ENCODE data around the gene ARL6IP1.
A peak's percentile ranks its signal among the peaks of the same experiment; 100 is the strongest.
"Not testable (repeated sequence)": the region's sequence is repeated elsewhere in the genome, so short reads cannot be mapped to it uniquely, and the experiment has no call there.

The ARL6IP1 gene

GRCh38 chr16:18797746-18798145 lies 3.6 kb downstream of the ARL6IP1 start:
- peak in 1 of 14 donors; percentile 88 for DNase-seq

GRCh38 chr16:18796377-18796776 lies 5.0 kb downstream of the ARL6IP1 start:
- DNase-seq, result no peak

- no peak for DNase-seq
Measured at GRCh38 chr16:18792836-18793433, 8.4 kb downstream of the ARL6IP1 start.

GRCh38 chr16:18789850-18790706 lies 11.3 kb downstream of the ARL6IP1 start, which contains the start of gene RPS15A:
Gene RPS15A, minus strand, starts transcription at chr16:18790334. Its CDS starts 1,221 bp downstream, at chr16:18789113.
- peak; percentile 54 to 93 (median 87) for DNase-seq

- DNase-seq, result no peak
Measured at GRCh38 chr16:18789515-18789849, 11.9 kb downstream of the ARL6IP1 start.

GRCh38 chr16:18788828-18789514 lies 12.4 kb downstream of the ARL6IP1 start:
- peak in 1 of 14 donors; percentile 13 for DNase-seq

GRCh38 chr16:18784917-18785623 lies 16.3 kb downstream of the ARL6IP1 start:
- no peak for DNase-seq

GRCh38 chr16:18783430-18784341 lies 17.7 kb downstream of the ARL6IP1 start:
- no peak for DNase-seq

- DNase-seq, result no peak
Measured at GRCh38 chr16:18782697-18783429, 18.5 kb downstream of the ARL6IP1 start.

GRCh38 chr16:18781232-18781631 lies 20.1 kb downstream of the ARL6IP1 start:
- not testable (repeated sequence) for DNase-seq

- not testable (repeated sequence) for DNase-seq
Measured at GRCh38 chr16:18780460-18781026, 20.8 kb downstream of the ARL6IP1 start.

- DNase-seq, result not testable (repeated sequence)
Measured at GRCh38 chr16:18777664-18778063, 23.7 kb downstream of the ARL6IP1 start.

- not testable (repeated sequence) for DNase-seq
Measured at GRCh38 chr16:18776334-18776733, 25.0 kb downstream of the ARL6IP1 start.

- not testable (repeated sequence) for DNase-seq
Measured at GRCh38 chr16:18774651-18775050, 26.7 kb downstream of the ARL6IP1 start.

- DNase-seq, result not testable (repeated sequence)
Measured at GRCh38 chr16:18772171-18772570, 29.2 kb downstream of the ARL6IP1 start.

- not testable (repeated sequence) for DNase-seq
Measured at GRCh38 chr16:18770336-18770962, 30.9 kb downstream of the ARL6IP1 start.

GRCh38 chr16:18767217-18767616 lies 34.1 kb downstream of the ARL6IP1 start:
- not testable (repeated sequence) for DNase-seq

- DNase-seq, result not testable (repeated sequence)
Measured at GRCh38 chr16:18762713-18763112, 38.6 kb downstream of the ARL6IP1 start.
